ENCODE measurements around the gene SRP14.
A peak's percentile ranks its signal among the peaks of the same experiment; 100 is the strongest.
"Not testable (repeated sequence)": the region's sequence is repeated elsewhere in the genome, so short reads cannot be mapped to it uniquely, and the experiment has no call there.

The SRP14 gene

DNA sequence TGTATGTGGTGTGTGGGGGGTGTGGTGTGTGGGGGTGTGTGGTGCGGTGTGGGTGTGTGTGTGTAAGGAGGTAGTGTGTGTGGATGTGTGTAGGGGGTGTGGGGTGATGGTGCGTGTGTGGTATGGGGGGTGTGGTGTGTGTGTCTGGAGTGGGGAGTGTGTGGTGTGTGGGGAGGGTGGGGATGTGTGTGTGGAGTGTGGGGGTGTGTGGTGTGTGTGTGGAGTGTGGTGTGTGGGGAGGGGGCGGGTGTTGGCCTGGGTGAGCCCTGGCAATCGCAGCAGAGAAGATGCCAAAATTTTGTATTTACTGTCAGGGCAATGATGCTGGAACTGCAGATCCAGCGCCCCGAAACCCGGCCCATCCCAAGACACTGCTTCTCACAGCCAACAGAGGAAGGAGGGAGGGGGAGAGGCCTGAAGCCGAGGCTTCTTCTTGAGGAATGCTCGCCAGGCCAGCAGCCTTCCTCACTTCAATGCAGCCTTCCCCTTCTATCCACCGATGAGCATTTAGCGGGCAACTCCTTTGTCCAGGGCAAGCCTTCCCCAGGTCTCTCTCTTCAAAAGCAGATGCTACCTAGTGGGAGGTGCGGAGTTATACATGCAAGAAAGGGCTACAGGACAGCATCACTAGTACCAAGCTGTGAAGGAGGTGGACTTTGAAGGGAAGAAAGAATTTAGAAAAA is 11.9 kb upstream of the SRP14 start:
- DNase-seq (ENCODE audit: low read depth, low spot score), result peak; percentile 77

DNA sequence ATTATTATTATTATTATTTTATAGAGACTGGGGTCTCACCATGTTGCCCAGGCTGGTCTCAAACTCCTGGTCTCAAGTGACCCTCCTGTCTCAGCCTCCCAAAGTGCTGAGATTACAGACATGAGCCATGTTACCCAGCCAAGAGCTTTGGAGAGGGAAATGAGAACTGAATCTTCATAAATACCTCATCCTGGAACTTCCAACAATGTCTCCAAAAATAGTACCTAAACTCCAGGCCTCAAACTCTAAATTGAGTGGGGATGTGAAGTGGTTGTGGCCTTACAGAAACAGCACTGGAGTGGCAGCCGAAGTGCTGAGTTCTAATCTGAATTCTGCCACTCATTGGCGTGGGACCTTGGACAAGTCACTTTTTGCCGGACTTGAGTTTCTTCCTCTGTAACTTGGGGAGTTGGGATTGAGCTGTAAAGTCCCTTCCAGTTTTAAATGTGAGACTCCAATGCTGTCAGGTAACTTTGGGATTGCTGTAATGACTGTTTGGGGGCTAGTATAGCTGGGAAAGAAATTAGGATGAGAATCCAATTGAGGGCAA is 10.0 kb upstream of the SRP14 start:
- DNase-seq (ENCODE audit: low read depth, low spot score), result no peak

DNA sequence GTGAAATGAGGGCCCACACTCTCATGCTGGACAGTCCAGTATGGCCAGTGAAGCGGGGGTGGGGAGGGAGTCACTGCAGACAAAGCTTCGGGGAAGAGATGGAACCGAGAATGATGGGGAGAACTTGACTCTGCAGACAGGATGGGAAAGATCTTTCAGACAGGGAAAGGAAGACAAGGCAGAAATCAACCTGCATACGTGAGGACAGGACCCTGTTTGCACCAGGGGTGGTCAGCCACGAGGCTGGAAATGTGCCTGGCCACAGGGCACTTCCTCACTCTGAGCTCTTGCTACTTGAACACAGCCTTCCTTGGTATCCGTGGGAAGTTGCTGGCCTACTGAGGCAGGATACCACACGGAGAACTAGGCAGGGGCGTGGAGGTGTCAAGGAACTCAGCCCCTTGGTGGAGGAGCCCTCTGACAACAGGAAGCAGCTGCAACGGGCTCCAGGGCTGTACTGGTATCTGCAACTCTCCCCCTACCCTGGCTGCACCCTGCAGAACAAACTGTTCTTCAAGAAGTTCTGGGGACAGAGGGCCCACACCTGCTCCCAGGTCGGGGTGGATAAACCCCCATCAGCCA is 9.3 kb upstream of the SRP14 start:
- DNase-seq (ENCODE audit: low read depth, low spot score), result no peak

DNA sequence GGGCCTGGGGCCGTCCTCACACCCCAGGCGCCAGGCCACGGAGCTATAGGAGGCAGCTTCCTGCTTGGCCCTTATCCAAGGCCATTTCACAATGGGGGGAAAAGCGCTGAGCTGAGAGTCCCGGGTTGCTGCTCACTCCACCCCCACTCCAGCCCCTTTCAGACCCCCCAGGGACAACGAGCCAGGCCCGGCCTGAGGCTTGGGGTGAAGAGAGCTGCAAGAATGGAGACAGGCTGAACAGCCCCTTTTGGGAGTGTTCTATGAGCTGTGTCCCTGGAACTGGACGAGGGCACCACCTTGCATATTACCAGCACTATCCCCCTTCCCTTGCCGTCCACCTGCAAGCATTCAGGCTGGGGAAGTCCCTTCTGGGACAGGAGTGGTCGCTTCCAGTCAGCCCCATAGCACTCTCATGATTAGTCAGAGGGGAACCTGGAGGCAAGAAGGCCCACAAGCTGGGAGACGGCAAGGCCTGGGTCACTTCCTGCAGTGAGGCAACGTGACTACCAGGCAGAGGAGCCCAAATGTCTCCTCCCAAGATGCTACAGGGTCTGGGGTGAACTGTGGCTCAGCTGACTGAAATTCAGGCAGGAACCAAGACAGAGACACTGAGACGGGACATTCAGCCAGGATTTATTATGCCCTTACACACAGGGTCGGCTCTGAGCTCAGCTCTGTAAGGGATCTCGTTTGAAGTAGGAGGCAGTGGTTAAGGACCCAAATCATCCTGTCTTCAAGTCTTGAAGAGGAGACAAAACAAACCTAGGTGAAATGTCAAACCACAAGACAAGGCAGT is 8.6 kb upstream of the SRP14 start:
- DNase-seq (ENCODE audit: low read depth, low spot score), result peak; percentile 41

DNA sequence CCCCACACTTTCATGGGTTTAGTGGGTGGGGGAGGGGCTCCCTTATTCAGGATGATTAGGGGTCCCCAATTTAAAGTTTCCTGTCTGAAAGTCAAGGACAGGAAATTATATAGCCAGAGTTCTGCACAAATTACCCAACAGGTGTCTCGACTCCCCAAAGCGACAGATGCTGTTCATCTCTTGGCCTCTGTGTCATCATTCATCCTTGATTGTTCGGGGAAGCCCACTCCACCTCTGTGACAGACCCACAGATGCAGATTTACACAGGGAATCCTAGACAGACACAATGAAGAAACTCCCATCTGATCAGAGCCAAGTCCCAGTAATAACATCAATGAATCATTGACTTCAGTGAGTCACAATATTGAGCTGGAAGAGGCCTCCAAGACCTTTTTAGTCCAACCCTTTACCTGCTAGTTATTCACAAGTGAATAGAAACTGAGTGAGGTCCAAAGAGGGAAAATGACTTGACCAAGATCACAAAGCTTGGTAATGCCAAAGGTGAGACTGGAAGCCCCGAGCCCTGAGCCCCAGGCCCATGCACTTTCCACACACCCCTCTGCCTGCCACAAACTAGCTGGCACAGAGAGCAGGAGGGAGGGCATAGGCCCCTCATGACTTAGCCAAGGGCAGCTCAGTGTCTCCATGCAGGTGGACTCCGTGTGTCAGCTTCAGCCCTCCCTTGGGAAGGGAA is 7.9 kb upstream of the SRP14 start:
- DNase-seq (ENCODE audit: low read depth, low spot score), result no peak

DNA sequence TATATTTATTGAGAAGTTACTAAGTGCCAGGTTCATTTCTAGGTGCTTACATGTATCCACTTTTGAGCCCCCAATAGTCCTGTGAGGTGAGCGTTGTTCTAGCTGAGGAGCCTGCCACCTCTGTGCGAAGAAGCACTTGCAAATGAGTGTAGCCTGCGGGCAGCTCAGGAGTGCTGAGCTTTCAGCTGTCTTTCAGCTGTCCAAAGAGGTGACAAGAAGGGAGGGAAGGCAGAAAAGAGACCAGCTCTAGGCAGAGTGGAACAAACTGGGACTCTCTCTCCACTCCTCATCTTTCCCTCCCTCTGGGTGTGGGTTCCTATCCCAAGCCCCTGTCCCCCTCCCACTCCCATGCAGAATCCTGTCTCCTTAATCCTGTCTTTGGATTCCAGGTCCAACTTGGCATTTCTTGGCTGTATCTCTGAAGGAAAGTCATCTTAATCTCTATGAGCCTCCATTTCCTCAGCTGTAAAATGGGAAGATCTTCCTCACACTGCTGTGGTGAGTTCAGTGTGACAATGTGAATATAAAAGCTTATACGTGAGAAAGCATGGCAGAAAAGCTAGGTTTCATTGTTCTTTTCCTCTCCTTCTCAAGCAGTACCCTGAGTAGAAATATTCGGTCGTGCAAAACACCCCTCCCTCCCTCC is 6.7 kb upstream of the SRP14 start:
- DNase-seq (ENCODE audit: low read depth, low spot score), result peak; percentile 80

DNA sequence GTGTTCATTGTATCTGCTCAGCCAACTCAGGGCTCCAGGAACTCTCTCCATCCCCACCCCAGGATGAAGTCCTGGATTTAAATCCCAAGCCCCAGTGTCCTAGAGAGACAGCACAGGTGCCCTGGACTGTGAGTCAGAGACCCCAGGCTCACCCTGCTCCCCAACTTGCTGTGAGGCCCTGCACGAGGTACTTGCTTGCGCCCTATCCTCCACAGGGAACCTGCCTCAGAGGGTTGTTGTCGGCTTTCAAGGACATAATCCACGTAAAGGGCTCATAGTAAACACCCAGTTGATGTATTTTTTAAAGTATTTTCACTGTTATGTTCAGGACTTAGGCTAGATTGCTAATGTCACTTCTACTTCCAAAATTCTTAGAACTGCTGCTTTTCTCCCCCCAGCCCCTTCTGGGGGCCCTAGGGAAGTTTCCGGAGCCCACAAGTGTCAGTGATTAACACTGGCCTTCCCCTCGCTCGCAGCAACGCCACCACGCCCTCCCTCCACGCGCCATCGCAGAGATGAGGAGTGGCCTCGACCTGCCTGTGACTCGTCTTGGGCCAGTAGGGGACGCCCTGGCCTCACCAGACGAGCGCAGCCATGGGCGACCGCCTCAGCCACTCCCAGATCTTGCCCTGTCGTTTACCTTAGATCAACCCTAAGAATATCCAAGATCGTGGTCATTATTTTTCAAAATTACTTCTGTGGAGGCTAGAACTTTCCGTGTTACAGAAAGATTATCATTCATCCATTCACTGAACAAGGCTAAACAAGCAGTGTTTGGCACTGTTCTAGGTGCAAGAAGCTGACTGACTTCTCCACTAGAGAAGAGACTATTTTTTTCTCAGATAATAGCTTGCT is 6.0 kb upstream of the SRP14 start:
- peak; percentile 87 for DNase-seq (ENCODE audit: low read depth, low spot score)

DNA sequence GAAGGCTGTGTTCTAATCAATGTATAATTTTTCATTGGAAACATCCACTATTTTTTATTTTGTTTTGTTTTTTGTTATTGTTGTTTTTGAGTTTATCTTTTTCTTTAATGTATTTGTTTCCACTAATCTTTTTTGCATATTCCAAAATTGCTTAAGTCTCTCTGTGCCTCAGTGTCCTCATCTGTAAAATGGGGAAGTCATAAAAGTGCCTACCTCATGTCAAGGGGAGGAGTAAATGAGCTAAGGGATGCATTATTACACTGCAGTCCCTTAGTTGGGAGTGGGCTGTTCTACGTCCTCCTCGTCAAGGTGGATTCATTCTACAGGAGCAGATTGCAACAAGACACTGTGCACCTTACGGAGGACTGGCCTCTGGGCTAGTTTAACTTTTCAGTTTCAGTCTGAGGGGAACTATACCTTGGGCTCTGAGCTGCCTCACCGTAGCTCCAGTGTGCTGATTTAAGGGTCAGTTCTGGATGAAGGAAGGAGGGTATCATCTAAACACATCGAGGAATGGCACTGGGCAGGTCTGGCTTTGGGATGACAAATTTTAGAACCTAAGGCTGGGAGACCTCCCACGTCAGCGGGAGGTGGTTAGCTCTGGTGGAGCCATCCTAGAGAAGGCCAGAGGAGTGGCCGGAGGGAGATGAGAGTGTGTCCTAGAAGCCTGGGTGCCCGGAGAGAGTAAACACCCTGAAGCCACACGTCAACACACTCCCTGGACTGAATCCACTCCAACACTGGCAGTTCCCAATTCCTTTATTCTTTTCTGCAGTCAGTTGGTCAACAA is 5.1 kb upstream of the SRP14 start:
- peak; percentile 40 for DNase-seq (ENCODE audit: low read depth, low spot score)

DNA sequence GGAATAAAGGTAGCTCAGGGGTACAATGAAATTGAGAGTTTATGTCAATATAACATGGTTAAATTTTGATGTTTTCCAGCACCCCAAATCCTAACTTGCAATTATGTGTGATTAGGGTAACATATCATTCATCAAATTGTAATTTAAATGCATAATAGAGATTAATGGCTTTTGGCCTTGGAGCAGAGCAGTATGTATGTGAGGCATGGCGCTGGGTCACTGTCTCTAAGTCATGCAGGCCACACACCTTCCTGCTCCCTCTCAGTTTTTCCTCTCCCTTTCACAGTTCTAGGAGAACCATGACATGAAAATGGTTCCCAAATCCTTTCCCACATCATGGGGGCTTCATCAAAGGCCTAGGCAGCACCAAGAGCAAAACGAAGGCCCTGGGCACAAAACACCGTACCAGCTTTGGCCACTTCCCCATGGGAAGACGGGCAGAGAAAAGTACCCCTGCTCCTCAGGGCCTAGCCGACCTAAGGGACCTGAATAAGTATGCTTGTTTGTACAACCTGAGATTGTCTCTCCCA is 3.9 kb upstream of the SRP14 start:
- DNase-seq (ENCODE audit: low read depth, low spot score), result no peak

DNA sequence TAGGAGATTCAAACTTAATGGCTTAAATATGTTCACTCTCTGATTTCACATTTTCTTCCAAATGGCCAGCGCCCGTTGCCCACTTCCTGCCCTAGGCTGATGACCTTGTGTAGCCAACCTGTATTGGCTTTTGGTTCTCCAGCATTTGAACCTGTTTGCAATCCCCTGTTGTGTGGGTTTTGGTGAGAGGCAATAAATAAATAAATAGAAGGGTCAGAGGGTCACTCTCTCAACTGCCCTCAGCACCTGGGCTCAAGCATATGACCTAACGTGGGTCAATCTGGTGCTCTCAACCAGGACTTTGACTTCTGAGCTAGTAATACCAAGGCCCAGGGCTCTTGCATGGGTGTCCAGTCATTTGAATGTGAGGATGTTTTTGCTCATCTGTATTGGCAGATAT is 1.8 kb upstream of the SRP14 start:
- DNase-seq (ENCODE audit: low read depth, low spot score), result no peak

DNA sequence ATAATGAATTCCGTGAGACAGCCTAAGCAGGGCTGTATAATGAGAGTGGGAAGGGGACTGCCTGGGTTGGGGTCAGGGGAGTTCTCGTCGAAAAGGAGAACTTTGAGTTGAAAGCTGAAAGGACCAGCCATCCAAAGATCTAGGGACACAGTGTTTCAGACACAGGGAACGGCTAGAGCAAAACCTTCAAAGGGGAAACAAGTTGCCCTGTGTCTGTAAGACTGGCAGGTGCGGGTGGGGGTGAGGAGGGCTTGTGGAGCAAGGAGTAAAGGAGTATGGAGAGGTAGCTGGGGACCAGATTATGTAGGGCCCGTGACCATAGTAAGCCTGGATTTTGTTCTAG is 1.3 kb upstream of the SRP14 start:
- DNase-seq (ENCODE audit: low read depth, low spot score), result no peak

DNA sequence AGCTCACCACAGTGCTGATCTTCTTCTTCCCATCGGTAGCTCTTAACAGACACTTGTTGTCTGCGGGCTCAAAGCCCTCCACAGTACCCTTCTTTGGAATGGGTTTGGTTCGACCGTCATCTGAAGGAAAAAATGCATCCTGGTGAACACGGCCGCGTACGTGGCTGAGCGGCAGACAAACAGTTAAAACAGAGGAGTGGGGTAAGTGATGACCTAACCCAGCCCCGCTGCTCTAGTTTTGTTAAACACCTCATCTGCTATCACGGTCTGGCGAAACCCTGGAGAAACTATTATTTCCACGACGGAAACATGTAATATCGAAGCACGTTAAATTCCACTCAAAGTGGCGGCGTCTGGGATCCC is 725 bp downstream of the SRP14 start:
- DNase-seq (ENCODE audit: low read depth, low spot score), result peak; percentile 54

DNA sequence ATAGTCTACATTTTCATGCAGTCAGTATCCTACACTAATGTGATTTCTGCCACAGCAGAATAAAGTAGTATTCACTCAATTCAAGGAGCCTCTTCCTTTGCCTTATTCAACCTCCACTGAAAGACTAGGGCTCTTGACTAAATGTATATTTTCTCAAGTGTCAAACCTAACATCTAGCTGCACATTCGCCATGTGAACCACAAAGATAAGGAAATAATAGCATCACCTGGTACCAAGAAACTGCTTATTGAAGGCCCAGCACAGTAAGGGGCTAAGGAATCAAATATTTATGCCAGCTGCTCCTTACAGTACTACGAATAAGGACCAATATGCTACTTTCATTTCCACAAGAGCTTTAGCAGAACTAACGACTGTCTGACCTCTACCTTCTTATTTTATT is 1.3 kb downstream of the SRP14 start:
- DNase-seq (ENCODE audit: low read depth, low spot score), result no peak

DNA sequence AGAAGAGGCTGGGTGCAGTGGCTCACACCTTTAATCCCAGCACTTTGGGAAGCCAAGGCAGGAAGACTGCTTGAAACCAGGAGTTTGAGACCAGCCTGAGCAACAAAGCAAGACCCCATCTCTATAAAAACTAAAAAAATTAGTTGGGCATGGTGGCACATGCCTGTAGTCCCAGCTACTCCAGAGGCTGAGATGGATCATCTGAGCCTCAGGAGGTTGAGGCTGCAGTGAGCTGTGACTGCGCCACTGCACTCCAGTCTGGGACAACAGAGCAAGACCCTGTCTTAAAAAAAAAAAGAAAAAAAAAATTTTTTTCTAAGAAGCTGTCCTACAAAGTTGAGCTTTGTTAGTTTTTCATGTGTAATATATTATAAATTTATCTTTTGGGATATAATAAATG is 3.8 kb downstream of the SRP14 start:
- DNase-seq (ENCODE audit: low read depth, low spot score), result not testable (repeated sequence)

DNA sequence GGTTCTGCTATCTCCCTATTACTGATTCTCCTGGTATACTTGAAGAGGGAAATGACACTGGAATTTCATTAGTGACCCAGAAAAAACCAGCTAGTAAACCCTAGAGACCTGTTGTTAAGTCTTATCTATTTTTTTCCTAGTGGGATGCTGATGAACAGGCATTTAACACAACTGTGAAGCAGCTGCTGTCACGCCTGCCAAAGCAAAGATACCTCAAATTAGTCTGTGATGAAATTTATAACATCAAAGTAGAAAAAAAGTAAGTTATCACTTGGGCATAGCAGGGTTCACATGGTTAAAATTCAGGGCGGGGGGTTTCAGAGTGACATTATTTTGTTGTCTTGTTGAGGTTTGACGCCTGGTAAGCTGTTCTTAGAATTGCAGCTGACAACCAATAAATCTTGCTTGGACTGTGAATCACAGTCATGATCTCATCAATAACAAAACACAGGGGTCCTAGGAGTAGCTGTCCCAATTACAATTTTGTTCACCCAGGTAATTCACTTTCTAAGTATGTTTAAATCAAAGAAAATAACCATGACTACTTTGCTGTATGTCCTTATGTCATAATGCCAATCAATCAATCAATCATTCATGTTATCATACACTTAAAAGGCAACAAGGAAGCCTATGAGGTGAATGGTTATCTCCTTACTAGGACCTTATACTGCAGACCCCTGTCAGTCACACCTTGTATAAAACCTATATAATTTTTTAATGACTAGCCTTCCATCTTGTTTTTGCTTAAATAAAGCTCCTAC is 4.6 kb downstream of the SRP14 start:
- DNase-seq (ENCODE audit: low read depth, low spot score), result no peak

DNA sequence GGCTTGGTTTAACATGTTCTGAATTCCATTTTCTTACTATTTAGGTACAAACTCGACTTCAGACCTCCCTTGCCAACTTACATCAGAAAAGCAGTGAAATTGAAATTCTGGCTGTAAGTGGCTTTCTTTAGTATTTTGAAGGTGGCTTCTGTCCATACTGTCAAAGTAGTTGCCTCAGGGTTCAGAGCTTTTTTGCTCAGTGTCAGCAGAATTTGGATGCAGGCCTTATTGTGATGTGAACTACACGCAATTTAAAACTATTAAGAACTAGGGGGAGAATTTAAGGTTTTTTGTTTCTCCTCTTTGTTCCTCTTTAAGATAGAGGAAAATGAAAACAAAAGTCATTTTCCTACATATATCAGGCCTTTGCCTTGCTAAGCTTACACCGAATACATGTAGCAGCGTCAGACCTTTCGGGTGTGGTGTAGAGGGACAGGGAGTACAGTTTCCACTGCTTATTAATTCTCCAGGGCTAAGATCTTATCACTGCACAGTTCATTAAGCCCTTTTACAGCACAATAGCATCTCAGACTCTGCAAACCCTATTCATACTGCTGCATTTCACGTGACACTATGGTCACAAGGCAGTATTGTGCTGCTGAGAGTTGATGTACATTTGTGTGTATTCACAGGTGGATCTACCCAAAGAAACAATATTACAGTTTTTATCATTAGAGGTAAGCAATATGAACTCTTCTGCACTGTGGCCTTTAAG is 6.7 kb downstream of the SRP14 start:
- no peak for DNase-seq (ENCODE audit: low read depth, low spot score)

DNA sequence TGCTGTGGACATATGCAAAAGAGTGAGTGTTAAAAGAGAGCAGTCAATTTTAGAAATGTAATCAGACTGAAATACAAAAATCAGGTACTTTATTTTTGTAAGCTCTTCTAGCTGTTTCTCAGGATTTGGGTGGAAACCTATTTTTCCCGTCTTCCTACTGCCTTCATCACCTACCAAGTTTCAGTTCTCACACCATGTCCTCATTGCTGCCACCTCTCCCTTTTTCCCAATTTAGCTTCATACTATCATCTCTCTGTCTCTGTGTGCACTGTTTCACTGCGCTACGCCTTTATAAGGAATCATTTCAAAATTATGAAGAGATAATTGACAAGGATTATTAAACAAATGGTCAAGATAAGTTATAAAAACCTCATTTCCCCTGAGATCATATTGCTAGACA is 7.7 kb downstream of the SRP14 start:
- DNase-seq (ENCODE audit: low read depth, low spot score), result no peak
